Measurements from ENCODE around the gene PDZD4.

- TF ChIP-seq GATA2 (IDR thresholded peaks at IDR 0.05; ENCODE audit: low read depth, low read length) (no peak), GATA3 (IDR thresholded peaks at IDR 0.05; ENCODE audit: low read depth, low read length) (no peak)
Observed at GRCh38 chrX:153844509-153845082, 14.3 kb upstream of the PDZD4 start.
